ENCODE results near the gene CTCFL.

DNA sequence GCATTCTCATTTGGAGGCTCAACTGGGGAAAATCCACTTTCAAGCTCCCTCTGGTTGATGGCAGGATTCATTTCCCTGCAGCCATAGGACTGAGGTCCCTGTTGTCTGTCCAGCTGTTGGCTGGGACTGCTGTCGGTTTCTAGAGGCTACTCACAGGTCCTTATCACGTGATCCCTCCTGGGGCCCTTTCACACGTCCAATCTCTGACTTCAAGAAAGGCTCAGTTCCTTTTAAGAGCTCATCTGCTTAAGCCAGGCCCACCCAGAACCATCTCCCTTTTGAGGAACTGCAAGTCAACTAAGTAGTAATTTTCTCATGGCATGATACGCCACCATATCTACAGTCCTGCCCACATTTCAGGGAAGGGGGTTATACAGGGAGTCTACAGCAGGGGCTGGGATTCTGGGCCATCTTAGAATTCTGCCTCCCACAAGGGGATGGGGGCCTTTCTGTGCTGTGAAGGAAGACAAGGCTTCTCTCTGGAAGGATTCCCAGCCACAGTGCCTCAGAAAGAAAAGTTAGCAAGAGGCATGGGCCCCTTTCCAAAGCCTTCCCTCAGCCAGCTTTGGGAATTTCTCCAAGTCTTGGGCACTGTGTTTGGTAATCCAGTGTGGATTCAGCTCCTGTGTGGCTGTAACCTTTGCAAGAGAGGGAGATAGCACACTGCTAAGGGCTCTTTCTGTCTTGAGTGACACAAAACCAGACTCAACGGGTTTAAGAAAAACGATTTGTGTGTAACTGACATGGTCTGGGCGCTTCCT lies 66.4 kb downstream of the CTCFL start:
- TF ChIP-seq, protein P1, sequence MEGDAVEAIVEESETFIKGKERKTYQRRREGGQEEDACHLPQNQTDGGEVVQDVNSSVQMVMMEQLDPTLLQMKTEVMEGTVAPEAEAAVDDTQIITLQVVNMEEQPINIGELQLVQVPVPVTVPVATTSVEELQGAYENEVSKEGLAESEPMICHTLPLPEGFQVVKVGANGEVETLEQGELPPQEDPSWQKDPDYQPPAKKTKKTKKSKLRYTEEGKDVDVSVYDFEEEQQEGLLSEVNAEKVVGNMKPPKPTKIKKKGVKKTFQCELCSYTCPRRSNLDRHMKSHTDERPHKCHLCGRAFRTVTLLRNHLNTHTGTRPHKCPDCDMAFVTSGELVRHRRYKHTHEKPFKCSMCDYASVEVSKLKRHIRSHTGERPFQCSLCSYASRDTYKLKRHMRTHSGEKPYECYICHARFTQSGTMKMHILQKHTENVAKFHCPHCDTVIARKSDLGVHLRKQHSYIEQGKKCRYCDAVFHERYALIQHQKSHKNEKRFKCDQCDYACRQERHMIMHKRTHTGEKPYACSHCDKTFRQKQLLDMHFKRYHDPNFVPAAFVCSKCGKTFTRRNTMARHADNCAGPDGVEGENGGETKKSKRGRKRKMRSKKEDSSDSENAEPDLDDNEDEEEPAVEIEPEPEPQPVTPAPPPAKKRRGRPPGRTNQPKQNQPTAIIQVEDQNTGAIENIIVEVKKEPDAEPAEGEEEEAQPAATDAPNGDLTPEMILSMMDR (conservative IDR thresholded peaks at IDR 0.05; ENCODE audit: low read length): no peak
- no peak for TF ChIP-seq EZH2phosphoT487 (IDR thresholded peaks at IDR 0.05; ENCODE audit: borderline replicate concordance, low read depth, low read length)

Measured in OCI-LY7 (cell line).